22Rv1 (cell line): Measurements from ENCODE around the gene TMEM132D.
"Not testable (repeated sequence)": the region's sequence is repeated elsewhere in the genome, so short reads cannot be mapped to it uniquely, and the experiment has no call there.

Experiments
- H3K27ac ChIP-seq: fragments of 450-650 bp; 2 replicates; pipeline ENCODE4 v1.5.1; 2017
- ZFX ChIP-seq: fragments of 450-650 bp; IDR thresholded peaks from 2 replicates; pipeline ENCODE4 v1.6.1; 2017; ENCODE audit warnings: antibody characterized with exemption, borderline replicate concordance
- TF ChIP-seq, protein P1 (sequence below): fragments of 450-650 bp; IDR thresholded peaks from 2 replicates; pipeline ENCODE4 v1.5.1; 2017; ENCODE audit warnings: mild to moderate bottlenecking

Gene TMEM132D

DNA sequence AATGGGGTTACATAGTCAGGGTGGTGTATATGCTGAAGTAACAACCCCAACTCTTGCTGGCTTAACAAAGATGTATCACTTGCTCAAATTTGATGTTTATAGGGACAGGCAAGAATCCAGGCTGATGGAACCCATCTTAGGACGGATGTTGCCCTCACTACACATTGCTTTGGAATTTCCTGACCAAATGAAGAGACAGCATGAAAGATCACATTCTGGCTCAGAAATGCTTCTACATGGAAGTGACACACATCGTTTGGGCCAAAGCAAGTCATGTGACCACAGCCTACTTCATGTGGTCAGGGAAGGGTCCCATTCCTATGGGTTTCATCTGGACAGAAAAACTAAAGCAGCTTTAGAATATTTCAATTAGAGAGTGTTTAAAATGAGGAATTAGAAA, 345.8 kb downstream of the TMEM132D start:
- H3K27ac ChIP-seq, result no peak overlapping the region
- TF ChIP-seq, protein P1, sequence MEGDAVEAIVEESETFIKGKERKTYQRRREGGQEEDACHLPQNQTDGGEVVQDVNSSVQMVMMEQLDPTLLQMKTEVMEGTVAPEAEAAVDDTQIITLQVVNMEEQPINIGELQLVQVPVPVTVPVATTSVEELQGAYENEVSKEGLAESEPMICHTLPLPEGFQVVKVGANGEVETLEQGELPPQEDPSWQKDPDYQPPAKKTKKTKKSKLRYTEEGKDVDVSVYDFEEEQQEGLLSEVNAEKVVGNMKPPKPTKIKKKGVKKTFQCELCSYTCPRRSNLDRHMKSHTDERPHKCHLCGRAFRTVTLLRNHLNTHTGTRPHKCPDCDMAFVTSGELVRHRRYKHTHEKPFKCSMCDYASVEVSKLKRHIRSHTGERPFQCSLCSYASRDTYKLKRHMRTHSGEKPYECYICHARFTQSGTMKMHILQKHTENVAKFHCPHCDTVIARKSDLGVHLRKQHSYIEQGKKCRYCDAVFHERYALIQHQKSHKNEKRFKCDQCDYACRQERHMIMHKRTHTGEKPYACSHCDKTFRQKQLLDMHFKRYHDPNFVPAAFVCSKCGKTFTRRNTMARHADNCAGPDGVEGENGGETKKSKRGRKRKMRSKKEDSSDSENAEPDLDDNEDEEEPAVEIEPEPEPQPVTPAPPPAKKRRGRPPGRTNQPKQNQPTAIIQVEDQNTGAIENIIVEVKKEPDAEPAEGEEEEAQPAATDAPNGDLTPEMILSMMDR, result no peak
- TF ChIP-seq ZFX, result no peak

DNA sequence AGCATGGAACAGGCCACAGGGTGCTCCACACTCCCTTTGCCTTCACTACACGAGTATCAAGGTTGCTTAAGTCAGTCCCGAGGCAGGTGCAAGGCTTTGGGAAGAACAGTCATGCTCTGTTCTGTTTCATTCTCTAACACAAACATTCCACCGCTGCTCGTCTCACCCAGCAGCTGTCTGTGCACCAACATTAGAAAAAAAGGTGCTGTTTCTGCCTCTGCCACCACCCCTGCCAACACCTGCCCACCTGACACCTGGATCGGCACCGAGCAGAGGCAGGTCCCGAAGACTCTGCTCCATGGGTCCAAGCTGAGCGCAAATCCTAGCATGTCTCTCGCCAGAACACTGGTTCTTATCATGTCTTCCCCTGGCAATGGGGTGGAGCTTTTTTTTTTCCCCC, 347.7 kb downstream of the TMEM132D start:
- H3K27ac ChIP-seq, result no peak overlapping the region
- no peak for TF ChIP-seq ZFX
- TF ChIP-seq, protein P1, result no peak

DNA sequence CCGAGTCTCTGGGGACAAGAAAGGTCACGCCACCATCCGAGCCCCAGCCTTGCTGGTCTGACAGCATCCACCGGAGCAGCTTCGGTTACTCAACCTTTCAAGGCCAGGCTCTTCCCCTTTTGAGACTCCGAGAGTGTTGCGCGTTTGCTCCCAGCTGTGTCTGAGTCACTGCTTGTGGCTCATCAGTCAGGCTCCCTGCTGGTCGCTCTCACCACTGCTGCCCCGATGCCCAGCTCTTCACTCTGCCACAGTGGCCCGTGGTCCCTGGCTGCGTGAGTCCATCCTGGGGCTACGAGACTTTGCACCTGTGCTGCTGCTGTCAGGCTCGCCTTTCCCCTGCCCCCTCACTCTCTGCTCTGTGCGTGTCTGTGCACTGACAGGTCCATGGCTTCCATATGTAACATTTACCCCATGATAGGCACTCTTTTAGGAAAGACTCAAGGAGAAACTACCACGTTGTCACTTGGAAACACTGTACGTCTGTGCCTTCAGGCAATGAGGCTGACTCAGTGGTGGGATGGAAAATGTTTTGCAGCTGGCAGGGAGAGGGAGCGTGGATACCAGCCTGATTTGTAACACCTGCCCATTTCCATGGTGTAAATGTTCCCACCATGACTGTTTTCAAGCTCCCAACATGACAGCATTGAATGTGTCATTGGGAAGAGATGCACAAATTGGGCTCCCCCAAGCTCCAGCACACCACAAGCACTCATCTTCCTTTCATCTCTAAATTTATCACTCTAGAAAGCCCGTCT, 350.7 kb downstream of the TMEM132D start:
- no peak for TF ChIP-seq ZFX
- TF ChIP-seq, protein P1, result no peak
- H3K27ac ChIP-seq, result no peak overlapping the region

DNA sequence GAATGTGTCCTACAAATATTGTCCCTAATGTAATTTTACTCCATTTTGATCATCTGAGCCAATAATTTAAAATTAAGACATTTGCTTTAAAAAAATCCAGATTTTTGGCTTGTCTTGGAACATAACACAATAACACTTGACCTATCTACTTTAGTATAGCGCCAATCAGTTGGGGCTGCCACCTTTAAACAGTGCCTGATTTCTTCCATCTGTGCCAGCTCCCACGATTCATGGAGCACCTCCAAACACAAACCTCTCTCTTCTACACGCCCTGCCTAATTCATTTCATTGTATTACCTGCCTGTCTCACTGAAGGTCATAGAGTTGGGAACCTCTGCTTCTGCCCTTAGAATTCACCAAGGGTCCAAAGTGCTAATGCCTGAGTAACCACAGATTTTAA, 352.4 kb downstream of the TMEM132D start:
- H3K27ac ChIP-seq, result no peak overlapping the region
- no peak for TF ChIP-seq ZFX
- TF ChIP-seq, protein P1, result no peak

DNA sequence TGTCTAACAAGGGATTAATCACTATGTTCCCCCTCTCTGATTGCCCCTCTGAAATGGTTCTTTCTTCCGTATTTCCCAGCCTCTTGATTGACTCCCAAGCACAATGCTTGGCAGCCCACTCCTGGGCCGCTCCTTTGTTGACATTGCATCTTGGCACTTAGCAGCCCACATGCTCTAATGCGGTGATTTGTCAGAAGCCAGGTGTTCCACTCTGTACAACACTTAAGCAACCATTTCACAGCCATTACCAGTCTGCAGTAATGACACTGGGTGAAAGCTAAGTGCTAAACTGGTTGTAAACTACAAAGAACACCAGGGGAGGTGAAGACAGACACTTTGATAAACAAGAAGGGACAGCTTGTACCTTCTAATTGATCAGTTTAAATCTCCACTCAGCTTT, 353.5 kb downstream of the TMEM132D start:
- H3K27ac ChIP-seq, result no peak overlapping the region
- no peak for TF ChIP-seq ZFX
- TF ChIP-seq, protein P1, result no peak

DNA sequence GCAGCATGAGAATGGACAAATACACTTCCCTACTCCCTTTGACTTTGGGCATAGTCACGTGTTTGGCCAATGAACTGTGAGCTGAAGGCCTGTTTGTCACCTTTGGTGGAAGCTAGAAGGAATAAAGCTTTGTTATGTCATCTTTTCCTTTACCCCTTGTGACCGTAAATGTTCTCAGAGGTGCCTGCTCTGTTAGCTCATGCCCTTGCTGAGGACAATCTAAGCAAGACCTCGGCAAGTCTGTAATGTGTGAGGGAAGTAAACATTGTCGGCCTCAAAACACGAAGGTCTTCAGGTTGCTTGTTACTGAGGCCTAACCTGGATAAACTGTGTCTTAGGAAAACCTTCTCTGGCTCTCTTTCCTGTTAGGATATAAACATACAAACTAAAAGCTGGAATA, 354.2 kb downstream of the TMEM132D start:
- H3K27ac ChIP-seq, result no peak overlapping the region
- TF ChIP-seq ZFX, result no peak
- TF ChIP-seq, protein P1, result no peak

DNA sequence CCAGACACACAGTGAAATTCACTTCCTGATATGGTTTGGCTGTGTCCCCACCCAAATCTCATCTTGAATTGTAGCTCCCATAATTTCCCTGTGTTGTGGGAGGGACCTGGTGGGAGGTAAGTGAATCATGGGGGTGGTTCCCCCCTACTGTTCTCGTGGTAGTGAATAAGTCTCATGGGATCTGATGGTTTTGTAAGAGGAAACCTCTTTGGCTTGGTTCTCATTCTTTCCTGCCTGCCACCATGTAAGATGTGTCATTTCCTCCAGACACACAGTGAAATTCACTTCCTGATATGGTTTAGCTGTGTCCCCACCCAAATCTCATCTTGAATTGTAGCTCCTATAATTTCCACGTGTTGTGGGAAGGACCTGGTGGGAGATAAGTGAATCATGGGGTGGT, 354.8 kb downstream of the TMEM132D start:
- not testable (repeated sequence) for H3K27ac ChIP-seq

DNA sequence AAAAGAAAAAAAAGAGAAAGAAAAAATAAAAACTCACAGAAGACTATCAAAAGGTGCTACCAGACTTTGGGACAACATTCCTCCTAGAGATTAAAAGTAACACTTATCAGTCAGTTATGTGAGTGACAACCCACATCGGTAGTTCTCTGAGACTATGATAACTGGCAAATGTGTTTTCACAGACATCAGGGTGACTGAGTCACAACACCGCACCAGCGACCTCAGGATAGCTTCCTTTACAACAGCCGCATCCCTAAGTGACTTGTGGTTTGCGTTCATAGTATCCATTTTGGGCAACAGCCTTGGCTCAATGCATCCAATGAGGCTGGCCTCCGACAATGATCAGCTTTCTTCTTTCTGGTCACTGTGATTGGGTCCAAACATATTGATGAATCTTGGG, 359.1 kb downstream of the TMEM132D start:
- TF ChIP-seq, protein P1, result no peak
- no peak for TF ChIP-seq ZFX
- no peak overlapping the region for H3K27ac ChIP-seq
